AG09319 (cell line): ENCODE results near the gene SRCAP.

ENCODE experiments used
- DNase-seq: peaks from one replicate; pipeline ENCODE4 v3.0.0-alpha.2; 2010; ENCODE audit warnings: low read depth; ENCODE audit errors: extremely low read depth
- CTCF ChIP-seq: IDR thresholded peaks from 2 replicates; pipeline ENCODE4 v1.5.1; 2011; ENCODE audit warnings: low read depth, mild to moderate bottlenecking, inconsistent platforms, low read length, moderate library complexity

The SRCAP gene

GRCh38 chr16:30720694-30721093 is 21.7 kb downstream of the SRCAP start:
- DNase-seq = no peak
- TF ChIP-seq CTCF = no peak

GRCh38 chr16:30721167-30721566 is 22.2 kb downstream of the SRCAP start:
- TF ChIP-seq CTCF = no peak
- no peak for DNase-seq

- no peak for DNase-seq
- TF ChIP-seq CTCF = no peak
Measured at GRCh38 chr16:30721606-30722005, 22.6 kb downstream of the SRCAP start.

GRCh38 chr16:30722443-30722842 is 23.5 kb downstream of the SRCAP start:
- no peak for DNase-seq
- no peak for TF ChIP-seq CTCF

GRCh38 chr16:30722916-30723315 is 23.9 kb downstream of the SRCAP start:
- DNase-seq = no peak
- no peak for TF ChIP-seq CTCF

GRCh38 chr16:30723725-30724355 is 24.9 kb downstream of the SRCAP start:
- no peak for TF ChIP-seq CTCF

GRCh38 chr16:30724641-30725417 is 25.9 kb downstream of the SRCAP start:
- TF ChIP-seq CTCF = no peak
- DNase-seq = no peak

More at GRCh38 chr16:30723725-30724355, 24.9 kb downstream of the SRCAP start:
- no peak for DNase-seq
